Stimulated activated naive CD4-positive, alpha-beta T cell treated with Interleukin-2 at 50 U/mL for 16 hours (primary cell): Measurements from ENCODE around the gene SEMA4D.
A peak's percentile ranks its signal among the peaks of the same experiment; 100 is the strongest.

Experiments
- DNase-seq: peaks from one replicate; lab custom pipeline; 2025; lab: John Stamatoyannopoulos, UW

SEMA4D gene

DNA sequence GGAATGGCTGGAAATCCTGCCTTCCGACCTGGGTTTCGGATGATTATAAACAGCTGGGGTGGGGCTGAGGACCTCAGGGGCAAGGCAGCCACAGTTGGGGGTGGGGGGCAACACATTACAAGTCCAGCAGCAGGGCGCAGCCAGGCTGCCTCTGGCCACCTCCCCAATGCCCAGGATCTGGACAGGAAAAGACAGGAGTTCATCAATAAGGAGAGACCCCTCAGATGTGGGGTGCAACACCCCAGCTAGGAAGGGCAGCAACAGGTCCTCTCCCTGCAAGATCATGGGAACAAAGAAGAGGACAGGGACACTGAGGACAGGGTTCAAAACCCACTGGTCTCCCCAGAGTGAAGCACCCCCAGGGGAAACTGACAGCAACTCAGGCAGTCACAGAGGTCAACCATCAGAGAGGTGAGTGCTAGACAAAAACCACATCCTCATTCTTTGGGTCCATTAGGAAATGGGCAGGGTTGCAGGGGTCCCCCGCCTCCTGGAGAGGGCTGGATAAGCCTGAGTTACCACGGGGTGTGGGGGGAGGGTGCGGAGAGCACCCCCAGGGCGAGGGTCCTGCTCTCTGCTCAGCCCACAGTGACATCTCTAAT lies 33.5 kb downstream of the SEMA4D start:
- no peak for DNase-seq

DNA sequence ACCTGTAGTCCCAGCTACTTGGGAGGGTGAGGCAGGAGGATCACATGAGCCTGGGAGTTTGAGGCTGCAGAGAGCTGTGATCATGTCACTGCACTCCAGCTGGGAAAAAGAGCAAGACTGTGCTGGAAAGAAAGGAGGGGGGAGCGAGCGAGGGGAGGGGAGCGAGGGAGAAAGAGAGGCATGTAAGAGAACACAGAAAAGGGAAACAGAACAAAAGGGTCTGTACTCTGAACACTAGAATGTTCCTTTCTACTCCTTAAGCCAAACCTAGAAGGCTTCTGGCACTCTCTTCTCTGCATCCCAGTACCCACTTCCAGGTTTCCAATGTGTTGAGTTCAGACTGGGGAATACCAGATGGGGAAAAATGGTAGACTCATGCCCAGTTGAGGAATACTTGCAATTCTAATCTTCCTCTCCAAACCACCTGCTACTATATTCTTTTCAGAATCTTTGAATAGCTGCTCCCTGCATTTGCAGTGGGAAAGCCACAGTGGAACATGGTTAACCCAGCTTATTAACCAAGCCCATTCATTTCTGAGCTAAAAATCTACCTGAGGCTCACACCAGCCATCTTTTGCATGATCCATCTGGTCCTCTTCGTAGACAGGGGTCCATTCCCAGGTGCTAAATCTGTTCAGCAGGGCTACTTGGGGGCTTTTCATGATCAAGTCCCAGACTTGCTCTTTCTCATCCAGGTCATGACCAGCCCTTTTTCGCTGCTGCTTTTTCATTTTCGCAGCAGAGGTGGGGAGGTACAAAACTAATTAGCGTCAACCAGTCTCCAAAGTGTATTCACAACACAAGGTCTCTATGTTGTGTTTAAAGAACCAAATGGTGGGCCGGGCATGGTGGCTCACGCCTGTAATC lies 34.9 kb downstream of the SEMA4D start:
- no peak for DNase-seq

DNA sequence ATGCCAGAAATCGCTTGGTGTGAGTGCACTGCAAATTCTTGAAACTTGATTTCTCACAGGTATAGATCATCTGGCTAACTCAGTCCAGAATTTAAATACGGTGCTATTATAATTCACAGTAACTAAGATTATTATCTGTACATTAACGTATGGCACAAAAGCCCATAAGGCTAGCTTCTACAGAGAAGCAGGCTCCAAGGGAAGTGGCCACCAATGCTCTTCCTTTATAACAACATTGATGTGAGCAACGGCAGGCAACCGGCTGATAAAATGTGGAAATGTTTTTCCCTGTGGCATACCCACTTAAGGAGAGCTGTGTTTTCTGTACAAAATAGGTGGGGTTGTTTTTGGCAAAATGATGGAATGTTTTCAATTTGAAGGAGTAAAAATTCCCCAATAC lies 35.7 kb downstream of the SEMA4D start:
- no peak for DNase-seq

DNA sequence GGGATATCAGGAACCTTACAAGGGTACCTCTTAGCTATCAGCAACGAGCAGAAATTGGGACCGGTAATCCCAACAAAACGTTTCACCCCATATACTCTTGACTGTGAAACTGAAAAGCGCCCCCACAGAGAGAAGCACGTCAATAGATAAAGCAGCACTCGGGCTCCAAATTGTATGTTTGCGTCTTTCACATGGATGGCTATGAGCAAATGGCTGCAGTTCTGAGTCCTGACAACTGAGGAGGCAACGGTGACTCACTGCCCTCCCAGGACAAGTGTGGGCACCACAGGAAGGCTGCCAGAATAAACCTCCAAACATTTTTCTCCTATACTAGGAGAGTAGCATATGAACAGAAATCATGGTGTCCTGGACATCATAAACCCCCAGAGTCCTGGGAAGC lies 36.6 kb downstream of the SEMA4D start:
- peak; percentile 39 for DNase-seq

DNA sequence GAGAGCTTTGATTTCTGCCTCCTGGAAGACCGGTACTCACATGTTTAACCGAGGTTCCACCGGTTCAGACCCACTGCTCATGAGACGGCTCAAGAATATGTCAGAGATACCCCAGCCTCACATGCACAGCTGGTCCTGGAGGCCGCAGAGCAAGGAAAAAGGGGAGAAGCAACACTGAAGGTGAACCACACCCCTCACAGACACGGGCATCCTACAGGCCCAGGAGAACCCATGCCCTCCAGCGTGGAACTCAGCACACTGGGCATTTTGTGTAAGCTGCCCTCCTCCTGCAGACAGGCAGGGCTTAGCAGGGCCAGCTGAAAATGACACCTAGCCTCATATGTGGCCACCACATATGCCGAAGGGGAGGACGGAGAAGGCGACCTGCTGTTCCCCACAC lies 37.4 kb downstream of the SEMA4D start:
- no peak for DNase-seq

DNA sequence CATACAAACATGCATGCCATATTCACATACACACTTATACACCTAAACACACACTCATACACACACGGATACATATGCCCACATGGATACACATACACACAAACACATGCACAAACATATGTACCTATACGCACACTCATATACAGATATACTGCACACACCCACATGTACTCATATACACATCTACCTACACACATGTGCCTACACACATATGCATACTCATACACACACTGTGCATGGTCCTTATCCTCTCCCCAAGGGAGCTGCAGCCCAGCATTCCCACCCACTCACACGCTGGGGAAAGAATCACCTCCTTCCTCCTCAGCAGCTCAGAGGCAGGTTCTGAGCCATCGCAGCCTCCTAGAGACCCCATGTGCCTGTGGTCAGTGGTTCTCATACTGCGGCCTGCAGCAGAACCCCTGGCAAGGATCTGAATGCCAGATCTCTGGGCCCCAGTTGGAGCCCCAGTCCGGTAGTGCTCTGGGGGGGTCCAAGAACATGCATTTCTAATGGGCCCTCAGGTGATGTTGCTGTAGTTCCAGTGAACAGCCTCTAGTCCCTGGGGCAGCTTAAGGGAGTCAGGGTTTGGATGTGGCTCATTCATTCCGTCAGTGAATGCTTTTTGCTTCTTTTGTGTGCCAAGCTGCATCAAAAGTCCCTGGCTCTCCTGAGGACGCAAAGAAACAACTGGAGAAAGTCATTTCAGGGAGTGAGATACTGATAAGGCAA lies 39.0 kb downstream of the SEMA4D start:
- DNase-seq: no peak

DNA sequence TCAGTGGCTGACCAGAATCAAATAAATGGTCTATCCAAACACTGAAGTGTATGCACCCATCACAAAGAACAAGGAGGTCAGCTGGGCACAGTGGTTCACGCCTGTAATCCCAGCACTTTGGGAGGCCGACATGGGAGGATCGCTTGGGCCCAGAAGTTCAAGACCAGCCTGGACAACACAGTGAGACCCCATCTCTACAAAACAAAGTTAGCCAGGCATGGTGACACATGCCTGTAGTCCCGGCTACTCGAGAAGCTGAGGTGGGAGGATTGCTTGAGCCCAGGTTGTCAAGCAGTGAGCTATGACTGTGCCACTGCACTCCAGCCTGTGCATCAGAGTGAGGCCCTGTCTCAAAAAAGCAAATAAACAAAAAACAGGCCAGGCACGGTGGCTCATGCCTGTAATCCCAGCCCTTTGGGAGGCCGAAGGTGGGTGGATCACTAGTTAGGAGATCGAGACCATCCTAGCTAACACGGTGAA lies 40.5 kb downstream of the SEMA4D start:
- DNase-seq: no peak

DNA sequence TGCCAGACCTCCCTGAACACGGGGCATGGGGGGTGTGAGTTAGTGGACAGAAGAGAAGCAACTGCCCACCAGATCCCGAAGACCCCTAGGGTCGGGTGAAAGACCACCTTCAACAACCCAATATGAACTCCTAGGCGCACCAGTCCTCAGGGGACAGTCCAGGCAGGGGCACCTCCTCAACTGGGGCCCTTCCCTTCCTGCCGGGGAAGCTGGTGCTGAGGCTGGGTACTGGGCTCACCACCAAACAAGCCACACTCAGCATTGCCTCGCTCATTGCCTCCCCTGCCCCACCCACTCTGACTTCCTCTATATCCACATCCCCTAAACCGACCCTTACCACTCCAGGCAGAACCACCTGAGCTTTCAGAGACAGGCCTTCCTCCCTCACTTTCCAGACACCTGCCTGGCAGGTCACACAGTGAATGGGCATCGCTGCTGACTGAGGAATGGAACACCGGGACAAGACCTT lies 42.5 kb downstream of the SEMA4D start:
- DNase-seq: no peak

DNA sequence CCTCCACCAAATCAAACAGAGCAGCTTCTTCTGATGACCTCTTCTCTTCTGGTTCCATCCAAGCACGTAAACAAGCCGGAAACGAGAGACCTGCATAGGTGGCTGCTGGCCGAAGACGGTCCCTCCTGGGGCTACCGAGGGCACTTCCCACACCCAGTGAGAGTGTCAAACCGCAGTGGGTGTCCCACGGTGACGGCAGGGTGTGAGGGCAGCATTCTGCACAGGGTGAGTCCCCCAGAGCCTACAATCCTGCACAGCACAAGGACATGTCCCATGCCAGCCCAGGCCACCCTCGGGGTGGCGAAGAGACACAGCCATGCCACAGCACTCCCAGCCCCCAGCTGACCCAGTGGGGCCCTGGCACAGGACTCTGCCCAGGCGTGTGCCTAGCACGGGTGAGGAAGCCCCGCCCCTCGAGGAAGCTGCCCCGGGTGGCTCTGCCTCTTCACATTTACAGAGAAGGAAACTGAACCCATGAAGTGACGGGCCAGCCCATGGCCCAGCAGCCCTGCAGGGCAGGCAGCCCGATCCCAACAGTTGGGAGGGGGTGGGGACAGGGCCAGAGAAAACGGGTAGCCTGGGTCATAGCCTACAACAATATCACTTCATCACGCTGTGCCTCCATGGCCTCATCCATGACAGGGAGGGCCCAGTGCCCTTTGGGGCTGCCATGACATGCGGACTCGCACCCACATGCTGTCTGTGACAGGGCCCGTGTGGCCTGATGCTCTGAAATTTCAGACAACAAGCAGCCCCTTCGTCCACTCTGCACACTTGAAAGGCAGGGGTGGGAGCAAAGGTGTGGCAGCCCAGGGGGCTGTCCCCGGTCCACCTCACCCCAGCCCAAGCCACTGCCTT lies 43.2 kb downstream of the SEMA4D start:
- no peak for DNase-seq

DNA sequence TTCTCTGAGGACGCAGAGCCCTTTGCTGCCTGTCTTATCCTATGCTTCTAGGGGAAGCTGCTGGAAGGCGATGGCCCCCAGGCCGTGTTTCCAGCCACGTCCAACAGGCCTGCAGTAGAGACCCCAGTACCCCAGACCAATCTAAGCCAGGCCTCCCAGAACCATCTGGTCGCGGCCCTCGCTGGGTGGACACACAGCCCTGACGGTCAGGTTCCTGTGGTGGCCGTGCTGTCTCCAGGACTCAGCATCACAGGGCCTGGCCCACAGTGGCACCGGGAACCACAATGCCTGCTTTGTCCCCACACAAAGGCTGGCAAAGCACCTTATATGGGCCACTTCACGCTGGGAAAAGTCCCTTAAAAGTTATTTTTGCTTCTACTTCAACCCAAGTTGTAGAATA lies 44.5 kb downstream of the SEMA4D start:
- no peak for DNase-seq

DNA sequence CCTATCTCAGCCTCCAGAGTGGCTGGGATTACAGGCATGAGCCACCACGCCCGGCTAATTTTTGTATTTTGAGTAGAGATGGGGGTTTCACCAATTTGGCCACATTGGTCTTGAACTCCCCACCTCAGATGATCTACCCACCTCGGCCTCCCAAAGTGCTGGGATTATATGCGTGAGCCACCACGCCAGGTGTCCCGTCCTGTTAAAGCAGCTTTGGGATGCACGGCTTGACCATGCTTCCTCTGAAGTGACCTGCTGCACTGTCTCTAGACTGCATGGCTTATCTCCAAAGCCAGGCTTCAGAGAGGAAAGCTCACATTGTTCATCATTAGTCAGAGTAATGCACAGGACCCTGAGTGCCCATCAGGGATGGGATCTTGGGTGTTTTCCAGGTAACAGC lies 45.4 kb downstream of the SEMA4D start:
- DNase-seq: no peak

DNA sequence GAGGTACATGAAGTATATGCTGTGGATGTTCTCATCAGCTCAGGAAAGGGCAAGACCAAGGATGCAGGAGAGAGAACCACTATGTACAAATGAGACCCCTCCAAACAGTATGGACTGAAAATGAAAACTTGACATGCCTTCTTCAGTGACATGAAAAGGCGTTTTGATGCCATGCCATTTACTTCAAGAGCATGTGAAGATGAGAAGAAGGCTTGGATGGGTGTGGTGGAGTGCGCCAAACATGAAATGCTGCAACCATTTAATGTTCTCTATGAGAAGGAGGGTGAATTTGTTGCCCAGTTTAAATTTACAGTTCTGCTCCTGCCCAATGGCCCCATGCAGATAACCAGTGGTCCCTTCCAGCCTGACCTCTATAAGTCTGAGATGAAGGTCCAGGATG lies 47.7 kb downstream of the SEMA4D start:
- DNase-seq: no peak

DNA sequence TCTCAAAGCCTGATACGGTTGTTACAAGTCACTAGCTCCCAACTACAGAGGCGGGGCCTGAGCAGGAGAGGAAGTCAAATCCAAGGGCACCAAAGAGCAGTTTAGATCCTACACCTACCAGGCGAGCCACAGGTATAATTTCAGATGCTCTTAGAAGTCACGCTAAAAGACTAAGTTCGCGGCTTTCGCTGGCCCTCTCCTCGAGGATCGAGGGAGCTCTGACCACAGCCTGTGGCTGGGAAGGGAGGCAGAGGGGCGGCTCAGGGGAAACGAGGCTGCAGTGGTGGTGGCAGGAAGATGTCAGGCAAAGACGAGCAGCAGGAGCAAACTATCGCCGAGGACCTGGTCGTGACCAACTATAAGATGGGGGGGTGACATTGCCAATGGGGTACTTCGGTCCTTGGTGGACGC lies 48.6 kb downstream of the SEMA4D start:
- no peak for DNase-seq

DNA sequence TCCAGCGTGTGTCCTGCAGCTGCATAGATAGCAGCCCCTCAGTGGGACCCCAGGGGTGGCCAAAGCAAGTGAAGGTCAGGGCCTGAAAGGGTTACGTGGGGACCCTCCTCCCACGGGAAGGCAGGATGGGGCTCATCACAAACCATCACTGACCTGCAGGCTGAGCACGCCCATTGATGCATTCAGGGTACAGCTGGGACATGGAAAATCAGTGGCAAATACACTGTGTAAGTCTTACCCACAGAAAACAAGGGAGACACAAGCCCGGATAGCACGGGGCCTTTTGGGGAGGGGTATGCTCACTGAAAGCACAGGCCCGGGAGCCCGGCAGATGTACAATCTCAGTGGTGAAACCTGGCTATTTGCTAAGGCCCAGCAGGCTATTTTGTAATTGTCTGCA lies 49.1 kb downstream of the SEMA4D start:
- DNase-seq: no peak

DNA sequence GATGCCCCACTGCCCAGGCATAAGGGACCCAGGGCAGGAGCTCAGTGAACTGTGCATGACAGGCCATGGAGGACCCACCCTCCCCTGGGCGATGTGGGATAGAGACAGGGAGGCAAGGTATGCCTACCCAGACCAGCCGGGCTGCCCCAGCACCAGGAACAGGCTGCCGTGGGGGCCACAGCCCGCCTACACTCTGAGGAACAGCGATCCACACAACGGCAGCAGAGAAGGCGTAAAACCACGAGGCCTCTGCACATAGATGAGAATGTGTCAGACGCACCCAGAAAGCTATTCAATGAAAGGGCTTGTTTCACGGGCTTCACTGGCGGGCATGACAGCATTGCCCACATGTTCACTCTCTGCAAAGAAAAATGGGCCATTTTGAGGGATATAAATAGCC lies 49.5 kb downstream of the SEMA4D start:
- peak; percentile 31 for DNase-seq

DNA sequence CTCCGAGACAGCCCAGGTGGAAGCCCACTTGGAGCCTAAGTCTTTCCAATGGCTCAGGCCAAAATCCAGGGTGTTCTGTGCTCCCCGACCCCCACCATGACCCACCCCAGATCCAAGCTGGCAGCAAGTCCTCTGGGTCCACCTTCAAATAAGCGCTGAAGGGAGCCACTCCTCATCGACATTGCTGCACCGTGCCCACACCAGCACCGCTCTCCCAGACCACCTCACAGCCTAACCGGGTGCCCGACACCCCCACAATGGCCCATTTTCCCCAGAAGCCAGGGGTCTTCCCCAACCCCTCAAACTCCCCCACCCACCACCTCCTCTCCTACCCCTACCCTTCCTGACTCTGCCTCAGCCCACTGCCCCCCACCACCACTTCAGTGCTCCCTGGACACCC lies 50.5 kb downstream of the SEMA4D start:
- no peak for DNase-seq

DNA sequence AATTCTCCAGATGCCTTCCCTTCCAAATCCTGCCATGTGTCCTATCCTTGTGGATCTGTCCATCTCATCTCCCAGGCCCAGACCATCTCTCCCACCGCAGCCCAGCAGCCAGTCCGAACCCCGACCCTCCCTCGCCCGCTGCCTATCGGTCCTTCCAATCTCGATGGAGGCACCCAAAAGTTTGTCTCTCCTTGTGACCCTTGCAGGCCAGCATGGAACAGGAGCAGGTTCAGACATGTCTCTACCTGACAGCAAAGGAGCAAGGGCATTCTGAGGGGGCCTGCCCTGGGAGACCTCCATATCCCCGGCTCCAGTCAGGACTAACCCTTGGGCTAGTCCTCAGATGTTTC lies 51.0 kb downstream of the SEMA4D start:
- no peak for DNase-seq

DNA sequence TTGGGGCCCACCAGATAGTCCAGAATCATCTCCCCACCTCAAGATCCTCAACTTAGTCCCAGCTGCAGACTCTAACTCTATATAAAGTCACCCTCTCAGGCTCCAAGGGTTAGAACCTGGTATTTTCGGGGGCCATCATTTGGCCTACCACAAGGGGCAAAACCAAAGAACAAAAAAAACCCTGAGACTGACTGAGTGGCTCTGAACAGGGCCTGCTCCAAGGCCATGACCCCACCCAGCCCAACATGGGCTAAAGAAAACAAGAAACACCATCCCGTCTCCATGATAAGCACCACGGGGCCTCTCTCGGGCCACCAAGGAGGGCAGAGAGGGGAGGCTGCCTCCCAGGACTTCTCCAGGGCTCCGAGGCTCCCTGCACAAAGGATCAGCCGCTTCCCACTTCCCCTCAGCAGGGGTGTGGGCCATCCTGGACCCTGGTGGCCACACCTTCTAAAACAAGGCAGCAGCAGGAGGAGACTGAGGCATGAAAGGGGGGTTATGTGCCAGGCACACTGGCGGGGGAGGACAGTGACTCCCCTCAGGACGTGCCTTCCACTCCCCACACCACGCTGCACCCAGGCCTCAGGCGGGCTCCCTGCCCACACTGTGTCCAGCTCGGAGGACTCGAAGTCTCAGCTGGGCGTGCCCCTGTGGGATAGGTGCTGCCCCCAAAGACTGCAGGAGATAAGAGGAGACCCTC lies 51.5 kb downstream of the SEMA4D start:
- no peak for DNase-seq

DNA sequence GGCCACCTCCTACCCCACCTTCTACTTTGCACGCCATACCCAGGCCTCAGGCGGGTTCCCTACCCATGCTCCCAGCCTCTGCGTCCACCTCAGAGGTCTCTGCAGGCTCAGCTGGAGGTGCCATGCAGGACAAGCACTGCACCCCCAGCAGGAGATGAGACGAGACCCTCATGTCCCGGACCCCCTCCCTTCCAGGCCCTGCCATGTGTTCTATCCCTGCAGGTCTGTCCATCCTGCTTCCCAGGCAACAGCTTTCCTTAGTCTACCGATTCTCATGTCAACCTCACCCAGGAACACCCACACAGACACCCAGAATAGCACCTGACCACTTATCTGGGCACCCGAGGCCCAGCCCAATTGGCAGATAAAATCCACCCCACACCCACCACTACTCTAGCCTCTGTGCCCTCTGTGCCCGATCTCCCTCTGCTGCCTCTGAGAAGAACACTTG lies 52.1 kb downstream of the SEMA4D start:
- no peak for DNase-seq

DNA sequence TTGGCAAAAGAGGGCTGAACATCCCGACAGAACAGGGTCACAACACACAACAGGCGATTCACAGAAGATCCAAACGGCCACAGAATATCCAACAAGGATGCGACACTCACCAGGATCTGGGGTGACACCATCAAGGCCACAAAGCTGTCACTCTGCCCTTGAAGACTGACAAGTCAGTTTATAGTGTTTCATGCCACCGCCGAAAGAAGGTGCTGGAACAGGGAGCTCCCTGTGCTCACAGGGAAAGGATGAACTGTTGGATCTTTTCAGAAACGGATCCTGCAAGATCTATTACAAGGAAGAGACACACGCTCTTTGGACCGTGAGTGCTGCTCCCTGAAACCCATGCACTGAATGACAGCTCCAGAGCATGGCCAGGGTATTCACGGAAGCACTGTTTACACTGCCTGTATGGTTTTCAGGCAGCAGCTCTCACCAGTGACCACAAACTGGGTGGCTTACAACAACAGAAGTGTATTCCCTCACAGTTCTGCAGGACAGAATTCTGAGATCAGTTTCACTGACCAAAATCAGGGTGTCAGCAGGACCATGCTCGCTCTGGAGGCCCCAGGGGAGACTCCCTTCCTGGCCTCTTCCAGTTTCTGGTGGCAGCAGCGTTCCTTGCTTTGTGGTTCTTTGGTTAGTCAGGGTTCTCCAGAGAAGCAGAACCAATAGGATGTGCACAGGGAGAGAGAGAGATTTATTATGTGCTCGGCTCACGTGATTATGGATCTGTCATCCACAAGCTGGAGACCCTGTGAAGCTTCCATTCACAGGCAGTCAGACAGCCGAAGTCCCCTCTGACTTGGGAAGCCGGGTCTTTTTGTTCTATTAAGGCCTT lies 52.8 kb downstream of the SEMA4D start:
- DNase-seq: no peak
